ENCODE results near the gene DNAH8. TPM values are rescaled to one million over a fixed set of nuclear protein-coding genes. Genes with fewer than 3 reads are reported as not detected.
"Not testable (repeated sequence)": the region's sequence is repeated elsewhere in the genome, so short reads cannot be mapped to it uniquely, and the experiment has no call there.

DNAH8 gene
- total RNA-seq, 1 experiment from 2014 or later: not detected

GRCh38 chr6:38796006-38796405, 80.9 kb downstream of the DNAH8 start:
- DNase-seq (ENCODE audit: low spot score): no peak

- DNase-seq (ENCODE audit: low spot score): not testable (repeated sequence)
These were observed 81.3 kb downstream of the DNAH8 start for GRCh38 chr6:38796437-38796836.

- no peak for DNase-seq (ENCODE audit: low spot score)
These were observed 81.7 kb downstream of the DNAH8 start for GRCh38 chr6:38796850-38797249.

- DNase-seq (ENCODE audit: low spot score): no peak
These were observed 82.3 kb downstream of the DNAH8 start for GRCh38 chr6:38797391-38797790.

- no peak for DNase-seq (ENCODE audit: low spot score)
These were observed 84.5 kb downstream of the DNAH8 start for GRCh38 chr6:38799529-38800184.

- DNase-seq (ENCODE audit: low spot score): no peak
These were observed 86.2 kb downstream of the DNAH8 start for GRCh38 chr6:38801305-38801704.

- DNase-seq (ENCODE audit: low spot score): no peak
These were observed 87.4 kb downstream of the DNAH8 start for GRCh38 chr6:38802497-38802896.

GRCh38 chr6:38803129-38803528, 88.0 kb downstream of the DNAH8 start:
- no peak for DNase-seq (ENCODE audit: low spot score)

GRCh38 chr6:38804358-38804757, 89.2 kb downstream of the DNAH8 start:
- DNase-seq (ENCODE audit: low spot score): no peak

GRCh38 chr6:38805127-38805655, 90.1 kb downstream of the DNAH8 start:
- no peak for DNase-seq (ENCODE audit: low spot score)

GRCh38 chr6:38805692-38806091, 90.6 kb downstream of the DNAH8 start:
- DNase-seq (ENCODE audit: low spot score): no peak

- DNase-seq (ENCODE audit: low spot score): no peak
These were observed 91.2 kb downstream of the DNAH8 start for GRCh38 chr6:38806271-38806670.

GRCh38 chr6:38806833-38807232, 91.7 kb downstream of the DNAH8 start:
- DNase-seq (ENCODE audit: low spot score): no peak

- no peak for DNase-seq (ENCODE audit: low spot score)
These were observed 92.9 kb downstream of the DNAH8 start for GRCh38 chr6:38808039-38808438.

- DNase-seq (ENCODE audit: low spot score): no peak
These were observed 98.1 kb downstream of the DNAH8 start for GRCh38 chr6:38813041-38813823.

GRCh38 chr6:38814761-38815160, 99.7 kb downstream of the DNAH8 start:
- no peak for DNase-seq (ENCODE audit: low spot score)

GRCh38 chr6:38815250-38815649, 100.1 kb downstream of the DNAH8 start:
- no peak for DNase-seq (ENCODE audit: low spot score)

GRCh38 chr6:38818691-38819090, 103.6 kb downstream of the DNAH8 start:
- no peak for DNase-seq (ENCODE audit: low spot score)

GRCh38 chr6:38822963-38823362, 107.9 kb downstream of the DNAH8 start:
- DNase-seq (ENCODE audit: low spot score): no peak

- DNase-seq (ENCODE audit: low spot score): no peak
These were observed 109.3 kb downstream of the DNAH8 start for GRCh38 chr6:38824243-38824894.

- no peak for DNase-seq (ENCODE audit: low spot score)
These were observed 111.9 kb downstream of the DNAH8 start for GRCh38 chr6:38827024-38827423.

- DNase-seq (ENCODE audit: low spot score): no peak
These were observed 116.8 kb downstream of the DNAH8 start for GRCh38 chr6:38831865-38832264.

GRCh38 chr6:38833320-38833719, 118.2 kb downstream of the DNAH8 start:
- DNase-seq (ENCODE audit: low spot score): no peak
